ENCODE results near the gene THSD7A.

GRCh38 chr7:11650500-11650899 is 181.5 kb downstream of the THSD7A start:
- no peak for TF ChIP-seq CTCF (IDR thresholded peaks at IDR 0.05; ENCODE audit: low read length)
- TF ChIP-seq EZH2phosphoT487 (IDR thresholded peaks at IDR 0.05; ENCODE audit: low read length): no peak
- TF ChIP-seq EZH2 (optimal IDR thresholded peaks at IDR 0.05; ENCODE audit: low read depth, low read length): no peak
